HepG2 (cell line): ENCODE data around the gene NCOA5. TPM values are rescaled to one million over a fixed set of nuclear protein-coding genes. Genes with fewer than 3 reads are reported as not detected.

Experiments
- GPBP1L1 ChIP-seq: sonication (generic); formaldehyde crosslinking; IDR thresholded peaks from 2 replicates; pipeline ENCODE4 v1.5.0; 2020; ENCODE audit warnings: mild to moderate bottlenecking, missing genetic modification reagents
- GTF3A ChIP-seq: sonication (generic); formaldehyde crosslinking; conservative IDR thresholded peaks from 2 replicates; pipeline ENCODE4 v1.4.0; 2020; ENCODE audit warnings: mild to moderate bottlenecking, missing genetic modification reagents
- MAX ChIP-seq: IDR thresholded peaks from 2 replicates; pipeline ENCODE4 v1.6.1; 2012; ENCODE audit warnings: inconsistent platforms
- MTA1 ChIP-seq: sonication (generic); formaldehyde crosslinking; IDR thresholded peaks from 2 replicates; pipeline ENCODE4 v1.4.0; 2020; ENCODE audit warnings: missing genetic modification reagents, mild to moderate bottlenecking, borderline replicate concordance
- PAWR ChIP-seq: sonication (generic); formaldehyde crosslinking; IDR thresholded peaks from 2 replicates; pipeline ENCODE4 v1.4.0; 2020; ENCODE audit warnings: missing genetic modification reagents, mild to moderate bottlenecking, borderline replicate concordance
- SATB2 ChIP-seq: sonication (generic); formaldehyde crosslinking; IDR thresholded peaks from 2 replicates; pipeline ENCODE4 v1.5.0; 2020; ENCODE audit warnings: missing genetic modification reagents
- TCF7 ChIP-seq: sonication (generic); IDR thresholded peaks from 2 replicates; pipeline ENCODE4 v1.6.1; 2016; ENCODE audit warnings: antibody characterized with exemption, low read depth
- YEATS2 ChIP-seq: sonication (generic); formaldehyde crosslinking; IDR thresholded peaks from 2 replicates; pipeline ENCODE4 v1.4.0; 2020; ENCODE audit warnings: missing genetic modification reagents, borderline replicate concordance
- YEATS4 ChIP-seq: sonication (generic); formaldehyde crosslinking; IDR thresholded peaks from 2 replicates; pipeline ENCODE4 v1.4.0; 2020; ENCODE audit warnings: missing genetic modification reagents, borderline replicate concordance
- ZNF136 ChIP-seq: sonication (generic); formaldehyde crosslinking; IDR thresholded peaks from 2 replicates; pipeline ENCODE4 v1.8.1; 2022; ENCODE audit warnings: low read depth, mild to moderate bottlenecking, moderate library complexity, missing genetic modification reagents
- ZNF337 ChIP-seq: sonication (generic); formaldehyde crosslinking; IDR thresholded peaks from 2 replicates; pipeline ENCODE4 v1.5.1; 2020; ENCODE audit warnings: missing genetic modification reagents, low read depth, mild to moderate bottlenecking, borderline replicate concordance
- ZNF33A ChIP-seq: sonication (generic); formaldehyde crosslinking; IDR thresholded peaks from 2 replicates; pipeline ENCODE4 v1.5.1; 2020; ENCODE audit warnings: missing genetic modification reagents, mild to moderate bottlenecking, moderate library complexity, borderline replicate concordance
- ZNF382 ChIP-seq: sonication (generic); formaldehyde crosslinking; IDR thresholded peaks from 2 replicates; pipeline ENCODE4 v1.5.0; 2020; ENCODE audit warnings: missing genetic modification reagents, mild to moderate bottlenecking, borderline replicate concordance
- ZNF431 ChIP-seq: sonication (generic); formaldehyde crosslinking; IDR thresholded peaks from 2 replicates; pipeline ENCODE4 v1.9.0; 2022; ENCODE audit warnings: missing genetic modification reagents, low read depth, mild to moderate bottlenecking, borderline replicate concordance
- ZNF44 ChIP-seq: sonication (generic); formaldehyde crosslinking; IDR thresholded peaks from 2 replicates; pipeline ENCODE4 v1.5.1; 2020; ENCODE audit warnings: mild to moderate bottlenecking, missing genetic modification reagents
- ZNF441 ChIP-seq: sonication (generic); formaldehyde crosslinking; IDR thresholded peaks from 2 replicates; pipeline ENCODE4 v1.7.0; 2021; ENCODE audit warnings: missing genetic modification reagents, borderline replicate concordance
- ZNF75D ChIP-seq: sonication (generic); formaldehyde crosslinking; IDR thresholded peaks from 2 replicates; pipeline ENCODE4 v1.8.1; 2023; ENCODE audit warnings: missing genetic modification reagents, mild to moderate bottlenecking, borderline replicate concordance
- polyA plus RNA-seq, 8 experiments: library from polyadenylated mRNA; depleted of rRNA in 3 of 8; stranded (reverse) in 7 of 8; unstranded in 1 of 8; fragments of >200 nt; fragmentation: Illumina TruSeq in 4 of 8; extraction: Trizol in 4 of 8; gene quantifications; 2 replicates each; pipeline versions ENCODE4 v1.2.1 to v1.2.3, GENCODE V29; 2011 to 2016; ENCODE audit warnings: low read depth in 4 of 8, missing spikeins in 1 of 8, mixed read lengths in 1 of 8; ENCODE audit not compliant: insufficient read depth in 1 of 8
- total RNA-seq, 5 experiments: library from RNA; depleted of rRNA; stranded (reverse); fragments of >200 nt; fragmentation: Illumina TruSeq; extraction: Trizol; gene quantifications; 2 replicates each; pipeline ENCODE4 v1.2.3, GENCODE V29; 2016; ENCODE audit warnings: low read depth in 1 of 5
- TF ChIP-seq, protein P1 (sequence below): sonication (generic); formaldehyde crosslinking; IDR thresholded peaks from 2 replicates; pipeline ENCODE4 v1.4.0; 2020; ENCODE audit warnings: mild to moderate bottlenecking, missing genetic modification reagents
- TF ChIP-seq, protein P2 (sequence below): sonication (generic); formaldehyde crosslinking; IDR thresholded peaks from 2 replicates; pipeline ENCODE4 v1.5.1; 2020; ENCODE audit warnings: missing genetic modification reagents, mild to moderate bottlenecking, borderline replicate concordance
- TF ChIP-seq, protein P3 (sequence below): sonication (generic); formaldehyde crosslinking; IDR thresholded peaks from 2 replicates; pipeline ENCODE4 v1.8.0; 2022; ENCODE audit warnings: missing genetic modification reagents, mild to moderate bottlenecking, inconsistent platforms, borderline replicate concordance

The NCOA5 gene
- total and polyA plus RNA-seq, 2 of the 13 experiments (the other 11 are each of a cell fraction or from before 2014, with no cell fraction given), result 16.5 to 28.4 TPM

DNA sequence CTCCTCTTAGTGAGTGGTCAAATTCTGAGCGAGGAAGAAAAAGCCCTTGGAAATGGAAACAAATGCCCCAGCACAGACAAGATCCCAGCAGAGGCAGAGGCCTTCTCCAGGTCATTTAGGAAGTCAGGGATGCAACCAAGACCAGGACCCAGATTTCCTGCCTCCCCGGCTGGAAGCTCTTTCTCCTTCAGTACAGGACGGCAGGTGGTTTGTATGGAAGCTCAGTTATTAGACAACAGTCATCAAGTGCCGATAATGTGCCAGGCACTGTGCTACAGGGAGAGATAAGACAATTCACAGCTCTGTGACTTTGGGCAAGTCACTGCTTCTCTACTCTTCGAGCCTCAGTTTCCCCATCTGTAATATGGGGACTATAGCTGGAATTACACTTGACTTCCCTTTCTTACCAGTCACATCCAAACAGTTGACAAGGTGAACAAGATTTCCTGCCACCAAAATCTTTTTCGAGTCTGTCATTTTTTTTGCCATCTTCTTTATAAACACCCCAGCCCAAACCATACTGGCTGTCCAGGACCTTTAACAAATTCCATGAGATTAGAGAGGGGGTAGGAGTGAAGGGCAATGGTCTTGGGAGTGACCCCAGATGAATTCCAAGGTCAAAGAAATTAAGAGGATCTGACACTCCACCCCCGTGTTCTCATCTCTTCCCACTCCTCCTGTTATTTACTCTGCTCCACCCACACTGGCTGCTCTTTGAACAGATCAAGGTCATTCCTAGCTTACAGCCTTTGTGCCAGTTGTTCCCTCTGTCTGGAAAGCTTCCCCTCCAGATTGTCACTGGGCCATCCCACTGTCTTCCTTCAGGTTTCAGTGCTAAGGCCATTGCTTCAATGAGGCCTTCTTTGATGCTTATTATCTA is 75.0 kb downstream of the NCOA5 start (continued):
- TF ChIP-seq, protein P1, sequence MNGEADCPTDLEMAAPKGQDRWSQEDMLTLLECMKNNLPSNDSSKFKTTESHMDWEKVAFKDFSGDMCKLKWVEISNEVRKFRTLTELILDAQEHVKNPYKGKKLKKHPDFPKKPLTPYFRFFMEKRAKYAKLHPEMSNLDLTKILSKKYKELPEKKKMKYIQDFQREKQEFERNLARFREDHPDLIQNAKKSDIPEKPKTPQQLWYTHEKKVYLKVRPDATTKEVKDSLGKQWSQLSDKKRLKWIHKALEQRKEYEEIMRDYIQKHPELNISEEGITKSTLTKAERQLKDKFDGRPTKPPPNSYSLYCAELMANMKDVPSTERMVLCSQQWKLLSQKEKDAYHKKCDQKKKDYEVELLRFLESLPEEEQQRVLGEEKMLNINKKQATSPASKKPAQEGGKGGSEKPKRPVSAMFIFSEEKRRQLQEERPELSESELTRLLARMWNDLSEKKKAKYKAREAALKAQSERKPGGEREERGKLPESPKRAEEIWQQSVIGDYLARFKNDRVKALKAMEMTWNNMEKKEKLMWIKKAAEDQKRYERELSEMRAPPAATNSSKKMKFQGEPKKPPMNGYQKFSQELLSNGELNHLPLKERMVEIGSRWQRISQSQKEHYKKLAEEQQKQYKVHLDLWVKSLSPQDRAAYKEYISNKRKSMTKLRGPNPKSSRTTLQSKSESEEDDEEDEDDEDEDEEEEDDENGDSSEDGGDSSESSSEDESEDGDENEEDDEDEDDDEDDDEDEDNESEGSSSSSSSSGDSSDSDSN (CRISPR knock-in tag), result no peak
- TF ChIP-seq ZNF441 (CRISPR knock-in tag) (no peak), TCF7 (peak; percentile 84), ZNF75D (CRISPR knock-in tag) (no peak), GPBP1L1 (CRISPR knock-in tag) (no peak), ZNF136 (CRISPR knock-in tag) (no peak), ZNF337 (no peak; the same call in 1 of the 2 replicates), MTA1 (CRISPR knock-in tag) (no peak), SATB2 (no peak), MAX (no peak), YEATS4 (CRISPR knock-in tag) (no peak), ZNF431 (CRISPR knock-in tag) (no peak; the same call in 1 of the 2 replicates), ZNF33A (CRISPR knock-in tag) (no peak), YEATS2 (CRISPR knock-in tag) (peak; percentile 47; the same call in 1 of the 2 replicates), GTF3A (CRISPR knock-in tag) (no peak), PAWR (CRISPR knock-in tag) (no peak), ZNF44 (CRISPR knock-in tag) (0 out of 2 replicates have a peak, but pooled peaks have one; percentile 77), ZNF382 (CRISPR knock-in tag) (no peak)
- TF ChIP-seq, protein P2, sequence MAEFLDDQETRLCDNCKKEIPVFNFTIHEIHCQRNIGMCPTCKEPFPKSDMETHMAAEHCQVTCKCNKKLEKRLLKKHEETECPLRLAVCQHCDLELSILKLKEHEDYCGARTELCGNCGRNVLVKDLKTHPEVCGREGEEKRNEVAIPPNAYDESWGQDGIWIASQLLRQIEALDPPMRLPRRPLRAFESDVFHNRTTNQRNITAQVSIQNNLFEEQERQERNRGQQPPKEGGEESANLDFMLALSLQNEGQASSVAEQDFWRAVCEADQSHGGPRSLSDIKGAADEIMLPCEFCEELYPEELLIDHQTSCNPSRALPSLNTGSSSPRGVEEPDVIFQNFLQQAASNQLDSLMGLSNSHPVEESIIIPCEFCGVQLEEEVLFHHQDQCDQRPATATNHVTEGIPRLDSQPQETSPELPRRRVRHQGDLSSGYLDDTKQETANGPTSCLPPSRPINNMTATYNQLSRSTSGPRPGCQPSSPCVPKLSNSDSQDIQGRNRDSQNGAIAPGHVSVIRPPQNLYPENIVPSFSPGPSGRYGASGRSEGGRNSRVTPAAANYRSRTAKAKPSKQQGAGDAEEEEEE (CRISPR knock-in tag), result no peak
- TF ChIP-seq, protein P3, sequence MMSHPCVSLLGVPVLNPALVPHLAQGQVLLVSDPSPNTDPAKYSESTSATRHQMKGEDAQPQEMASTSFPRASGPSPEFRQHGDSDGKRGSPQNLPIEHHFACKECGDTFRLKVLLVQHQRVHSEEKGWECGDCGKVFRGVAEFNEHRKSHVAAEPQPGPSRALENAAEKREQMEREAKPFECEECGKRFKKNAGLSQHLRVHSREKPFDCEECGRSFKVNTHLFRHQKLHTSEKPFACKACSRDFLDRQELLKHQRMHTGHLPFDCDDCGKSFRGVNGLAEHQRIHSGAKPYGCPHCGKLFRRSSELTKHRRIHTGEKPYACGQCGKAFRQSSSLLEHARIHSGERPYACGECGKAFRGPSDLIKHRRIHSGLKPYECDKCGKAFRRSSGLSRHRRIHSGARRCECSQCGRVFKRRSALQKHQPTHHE (CRISPR knock-in tag), result no peak
